HG03442 (cell line): ENCODE data around the gene MARCHF3.

Experiments
- ATAC-seq: cut with Tn5 transposase; IDR thresholded peaks from one replicate; pipeline ENCODE4 v1.9.1; 2021; ENCODE audit warnings: mild to moderate bottlenecking, moderate library complexity; ENCODE audit not compliant: unreplicated experiment

MARCHF3 gene

GRCh38 chr5:126987271-126987899 is 43.0 kb downstream of the MARCHF3 start:
- ATAC-seq: peak; percentile 0

DNA sequence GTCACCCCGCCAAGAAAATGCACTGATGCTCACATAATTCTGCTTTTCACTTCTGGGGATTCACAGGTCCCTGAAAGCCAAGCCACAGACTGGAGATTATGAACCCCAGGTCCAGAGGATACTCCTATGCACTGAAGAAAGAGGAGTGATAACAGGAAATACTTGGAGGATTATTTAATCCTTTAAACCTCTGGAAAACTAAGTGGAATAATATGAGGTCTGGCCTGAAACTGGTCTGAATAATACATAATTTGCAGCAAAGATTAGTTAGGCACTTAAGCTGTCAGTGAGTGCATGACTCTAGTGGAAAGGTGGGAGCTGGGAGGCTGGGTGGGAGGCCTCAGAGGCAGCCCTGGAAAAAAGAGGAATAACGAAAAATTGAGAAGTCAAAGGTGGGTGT is 45.7 kb downstream of the MARCHF3 start:
- no peak for ATAC-seq

DNA sequence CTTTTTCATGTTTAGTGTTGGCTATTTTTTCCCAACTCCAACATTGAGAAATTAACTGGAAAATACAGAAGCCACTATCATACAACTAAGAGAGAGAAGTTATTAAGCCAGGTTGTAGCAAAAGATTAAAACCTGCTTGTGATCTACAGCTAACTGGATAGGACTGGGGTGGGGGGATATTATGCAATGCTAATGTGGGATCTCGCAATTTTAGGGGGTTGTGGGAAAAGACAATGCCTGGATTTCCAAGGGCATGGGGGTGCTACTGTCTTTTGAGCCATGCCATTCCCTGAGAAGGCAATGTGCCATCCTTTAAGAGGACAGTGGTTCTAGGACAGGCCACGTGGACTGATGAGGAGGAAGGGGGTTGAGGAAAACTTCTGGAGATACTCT is 46.5 kb downstream of the MARCHF3 start:
- ATAC-seq: no peak

DNA sequence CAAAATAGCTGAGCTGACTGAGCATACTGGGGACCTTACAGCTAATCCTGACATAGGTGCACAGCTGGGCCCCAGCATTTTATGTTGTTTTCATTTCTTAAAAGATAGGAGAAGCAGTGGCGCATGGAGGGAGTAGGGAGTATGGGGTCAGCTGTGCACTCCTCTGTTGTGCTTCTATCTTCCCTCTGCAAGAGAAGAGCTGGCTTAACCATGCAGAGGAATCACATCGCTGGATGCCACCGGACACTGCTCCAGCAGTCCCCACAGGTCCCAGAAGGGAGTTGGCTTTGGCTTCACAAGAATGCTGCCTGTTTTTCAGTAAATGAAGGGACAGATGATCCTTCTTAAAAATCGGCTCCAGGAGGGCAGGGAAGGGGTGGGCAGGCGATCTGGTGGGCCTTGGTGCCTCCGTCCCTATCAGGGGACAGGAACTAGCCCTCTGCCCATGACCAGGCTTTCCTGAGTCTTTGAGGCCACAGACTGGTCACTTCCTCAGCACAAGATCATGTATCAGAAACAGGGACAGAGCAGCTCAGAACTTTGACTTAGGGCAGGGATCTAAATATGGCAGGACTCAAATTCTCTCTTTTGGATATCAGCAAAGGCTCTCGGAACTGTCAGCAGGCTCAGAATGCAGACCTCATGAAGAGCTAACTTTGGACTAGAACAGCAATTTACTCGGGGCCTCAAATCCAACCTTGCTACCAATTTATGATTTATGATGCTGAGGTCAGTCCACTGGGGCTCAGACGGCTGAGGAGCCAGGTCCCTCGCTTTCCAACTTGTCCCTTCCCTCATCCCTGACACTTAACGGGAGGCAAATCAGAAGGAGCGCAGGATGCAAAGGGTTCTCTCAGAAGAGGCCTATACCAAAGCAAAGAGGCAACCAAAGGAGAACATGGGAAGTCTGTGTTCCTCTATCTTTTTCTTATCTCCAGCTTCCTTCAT is 47.2 kb downstream of the MARCHF3 start:
- no peak for ATAC-seq

DNA sequence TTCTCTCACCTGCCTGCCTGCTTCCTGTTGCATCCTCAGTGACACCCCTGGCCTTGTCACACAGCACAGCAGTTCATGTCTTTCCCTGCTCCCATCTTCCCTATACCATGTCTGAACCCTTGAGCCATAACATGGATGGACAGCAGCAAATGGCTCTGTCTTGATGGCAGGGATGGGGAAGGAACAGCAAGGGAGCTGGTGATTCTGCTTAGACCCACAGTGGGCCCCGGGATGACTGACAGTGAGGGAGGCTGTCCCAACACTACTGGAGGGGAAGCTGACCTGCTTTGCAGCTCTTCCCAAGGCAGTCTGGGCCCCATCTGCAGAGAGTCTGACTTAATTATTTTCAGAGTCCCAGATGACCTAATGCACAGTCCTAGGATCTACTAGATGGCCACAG is 48.2 kb downstream of the MARCHF3 start:
- no peak for ATAC-seq

GRCh38 chr5:126981701-126982100 is 48.7 kb downstream of the MARCHF3 start:
- no peak for ATAC-seq

GRCh38 chr5:126981222-126981621 is 49.1 kb downstream of the MARCHF3 start:
- no peak for ATAC-seq

DNA sequence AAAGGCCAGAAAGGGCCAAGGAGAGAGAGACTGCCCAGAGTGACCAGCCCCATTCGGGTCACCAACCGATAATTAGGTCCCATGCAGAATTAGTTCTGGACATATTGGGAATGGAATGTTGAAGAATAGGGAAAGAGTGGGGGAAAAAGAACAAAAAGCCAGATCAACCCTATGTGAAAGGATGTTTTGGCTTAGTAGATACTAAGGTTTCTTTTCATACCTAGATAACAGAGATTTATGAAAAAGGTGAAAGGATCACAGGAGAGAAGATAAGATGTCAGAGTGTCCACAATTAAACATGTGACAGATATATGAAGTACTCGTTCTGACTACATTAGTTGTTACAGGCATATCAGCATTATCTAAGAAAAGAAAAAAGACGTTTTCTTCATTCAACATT is 52.1 kb downstream of the MARCHF3 start:
- ATAC-seq: no peak

- ATAC-seq: no peak
Observed at GRCh38 chr5:126976520-126977172, 53.7 kb downstream of the MARCHF3 start.

DNA sequence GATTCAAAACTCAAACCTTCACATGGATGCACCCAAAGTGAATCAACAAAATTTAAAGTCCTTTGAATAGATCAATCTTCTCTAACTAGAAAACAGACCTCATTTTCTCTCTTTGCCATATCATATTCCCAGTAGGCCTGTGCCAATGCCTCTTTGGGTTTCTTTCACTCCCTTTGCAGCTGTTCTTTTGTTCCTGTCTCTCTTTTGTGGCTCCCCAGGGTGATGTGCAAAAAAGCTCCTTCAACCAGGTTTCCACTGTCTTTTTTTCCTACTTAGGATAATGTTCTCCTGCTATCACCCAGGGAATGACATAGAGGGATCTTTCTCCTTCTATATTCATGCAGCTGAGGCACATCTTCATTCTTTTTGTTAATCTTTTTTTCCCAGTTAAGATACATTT is 54.6 kb downstream of the MARCHF3 start:
- ATAC-seq: no peak

DNA sequence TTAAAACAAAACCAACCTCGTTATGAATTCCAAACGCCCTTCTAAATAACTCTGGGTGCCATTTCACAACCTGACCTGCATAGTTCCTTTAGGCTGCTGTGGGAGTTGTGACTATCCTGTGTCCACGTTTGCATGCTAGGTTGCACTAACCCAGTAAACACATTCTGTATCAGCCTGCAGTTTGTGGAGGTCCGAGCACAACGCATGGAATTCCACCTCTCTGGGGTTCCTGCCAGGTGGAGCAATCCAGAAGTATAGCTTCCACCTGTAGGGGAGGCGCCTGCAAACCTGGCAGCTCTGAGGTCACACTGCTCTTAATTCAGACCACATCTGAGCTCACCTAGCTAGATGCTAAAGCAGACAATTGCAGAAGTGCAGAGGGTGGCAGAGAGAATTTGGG is 57.2 kb downstream of the MARCHF3 start:
- no peak for ATAC-seq

DNA sequence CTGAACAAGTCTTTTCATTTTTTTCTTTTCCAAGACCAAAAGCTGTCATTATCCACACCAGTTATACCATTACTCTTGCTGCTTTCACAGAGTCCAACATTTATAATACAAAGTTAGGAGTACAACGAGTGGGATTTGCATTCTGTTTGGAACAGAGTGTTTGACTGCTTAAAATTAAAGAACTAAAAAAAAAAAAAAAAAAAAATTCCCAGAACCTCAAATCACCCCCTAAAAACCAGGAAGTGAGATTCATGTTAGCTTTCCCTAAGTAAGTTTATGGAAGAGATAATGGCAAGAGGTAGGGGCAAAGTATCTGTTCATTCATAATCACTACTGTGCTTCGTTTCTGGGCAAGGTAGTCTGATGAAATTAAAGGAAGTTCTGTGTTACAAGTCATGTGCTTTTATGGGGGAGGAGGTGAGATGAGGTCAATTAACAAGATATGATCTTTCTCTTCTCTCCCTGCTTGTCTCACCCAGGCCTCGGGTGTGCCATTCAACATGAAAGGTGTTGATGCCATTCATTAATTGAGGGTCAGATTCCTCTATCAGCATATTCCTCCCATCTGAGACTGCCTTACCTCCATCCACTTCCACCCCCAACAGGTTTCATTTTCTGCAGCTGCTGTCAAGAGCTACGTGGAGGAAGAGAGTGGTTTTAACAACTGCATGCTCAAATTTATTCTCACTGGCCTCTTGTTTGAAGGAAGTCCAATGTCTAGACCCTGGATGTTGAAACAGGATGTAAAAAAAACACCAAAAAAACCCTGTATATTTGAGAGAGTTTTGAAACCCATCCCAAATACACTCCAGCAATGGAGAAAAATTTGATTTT is 58.1 kb downstream of the MARCHF3 start:
- ATAC-seq: peak; percentile 62

DNA sequence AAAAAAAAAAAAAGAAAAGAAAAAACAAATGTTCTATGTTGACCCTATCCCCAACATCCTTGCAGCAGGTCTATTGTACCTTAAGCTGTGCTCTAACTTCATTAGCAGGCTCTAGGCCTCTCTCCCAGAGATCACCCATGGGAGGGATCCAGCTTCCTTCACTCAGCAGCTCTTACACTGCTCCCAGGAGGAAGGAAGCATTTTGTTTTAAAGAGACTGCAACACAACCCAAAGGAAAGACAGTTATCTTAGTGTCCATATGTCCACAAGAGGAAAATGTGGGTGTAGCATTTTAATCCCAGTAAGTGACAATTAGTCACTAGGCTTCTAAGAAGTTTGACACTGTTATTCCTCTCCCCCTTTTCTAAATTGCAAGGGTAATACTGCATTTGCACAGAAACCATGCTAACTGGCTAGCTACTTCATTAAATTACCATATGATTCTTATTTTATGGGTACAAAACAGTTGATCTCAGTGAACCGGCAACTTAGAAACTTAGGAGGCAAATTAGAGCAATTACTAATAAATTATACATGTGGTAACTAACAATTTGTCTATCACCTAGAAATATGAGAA is 58.8 kb downstream of the MARCHF3 start:
- ATAC-seq: no peak

DNA sequence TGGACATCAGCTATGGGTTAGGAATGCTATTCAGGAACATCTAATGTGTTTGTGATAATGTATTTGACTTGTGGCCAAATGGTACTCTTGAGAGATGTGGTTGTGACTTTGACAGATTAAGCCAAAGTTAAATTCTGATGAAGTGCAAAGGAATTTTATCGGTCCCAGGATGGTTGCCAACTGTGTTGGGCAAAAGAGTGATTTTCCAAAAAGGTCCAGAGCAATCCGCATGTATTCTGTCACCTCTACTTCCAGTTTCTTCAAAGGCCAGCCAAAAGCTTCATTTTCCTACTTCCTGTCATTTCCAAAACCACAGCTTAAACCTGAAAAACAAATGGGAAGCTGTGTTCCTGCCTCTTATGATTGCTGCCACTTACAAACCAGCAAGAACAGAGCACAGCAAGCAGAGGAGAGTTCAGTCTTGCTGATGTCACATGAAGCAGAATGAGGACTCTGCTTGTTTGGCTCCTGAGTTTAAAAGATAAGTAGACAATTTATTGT is 59.8 kb downstream of the MARCHF3 start:
- no peak for ATAC-seq

- peak; percentile 30 for ATAC-seq
Observed at GRCh38 chr5:126969548-126969947, 60.8 kb downstream of the MARCHF3 start.

GRCh38 chr5:126967808-126968466 is 62.4 kb downstream of the MARCHF3 start:
- ATAC-seq: no peak

DNA sequence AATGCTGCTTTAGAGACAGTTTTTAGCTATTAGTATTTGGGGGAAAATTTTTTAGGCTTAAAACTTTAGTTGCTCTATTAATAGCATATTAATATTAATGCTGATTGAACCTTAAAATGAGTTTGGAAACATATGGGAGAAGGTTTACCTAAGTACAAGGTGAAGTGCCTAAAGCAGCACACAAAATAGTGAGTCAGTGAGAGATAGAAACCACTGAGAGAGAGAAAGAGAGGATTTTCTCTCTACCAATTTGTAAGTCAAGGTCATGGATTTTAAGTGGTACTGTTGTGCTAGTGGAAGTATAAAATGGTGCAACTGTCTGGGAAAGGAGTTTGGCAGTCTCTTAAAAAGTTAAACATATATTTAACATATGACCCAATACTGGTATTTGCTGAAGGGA is 64.9 kb downstream of the MARCHF3 start:
- ATAC-seq: no peak

DNA sequence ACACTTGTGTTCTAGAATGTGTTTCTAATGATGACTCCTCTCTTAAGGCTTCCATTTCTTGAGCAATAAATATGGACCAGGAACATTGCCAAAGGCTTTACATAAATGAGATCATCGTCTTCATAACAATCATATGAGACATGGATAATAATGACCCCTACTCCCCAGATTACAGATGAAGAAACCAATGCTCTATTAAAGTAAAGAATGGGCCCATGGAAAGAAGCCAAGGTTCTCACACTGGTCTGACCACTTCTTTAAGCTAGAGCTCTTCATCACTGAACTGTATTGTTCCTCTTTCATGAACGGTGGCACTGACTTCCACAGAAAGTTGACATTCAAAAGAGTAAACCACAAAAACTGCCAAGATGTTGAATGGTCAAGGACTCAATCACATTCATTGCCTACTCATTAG is 65.3 kb downstream of the MARCHF3 start:
- ATAC-seq: peak; percentile 35

DNA sequence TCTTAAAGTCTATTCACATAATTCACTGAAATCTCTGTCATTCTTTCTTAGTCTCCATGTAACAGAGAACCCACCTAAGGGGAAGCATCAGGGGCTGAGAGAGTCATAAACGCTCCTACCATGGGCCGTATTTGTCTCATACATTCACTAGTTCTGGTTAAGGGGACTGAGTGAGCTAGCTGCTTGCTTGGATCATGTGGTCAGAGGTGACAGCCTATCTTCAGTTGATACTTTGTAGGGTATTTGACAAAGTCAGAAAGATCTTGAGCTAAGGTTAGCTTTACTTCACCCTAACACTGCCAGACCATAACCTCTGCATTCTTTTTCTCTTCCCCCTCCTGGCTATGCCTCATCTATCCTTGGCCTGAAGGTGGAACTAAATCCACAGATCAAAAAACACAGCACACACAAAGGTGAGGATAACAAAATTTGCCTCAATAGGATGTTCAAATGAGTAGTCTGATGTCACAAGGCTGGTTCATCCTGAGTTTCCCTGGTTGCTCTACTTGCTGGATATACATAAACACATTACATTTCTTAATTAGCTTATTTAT is 66.5 kb downstream of the MARCHF3 start:
- no peak for ATAC-seq
